Right cardiac atrium (tissue), 5 donors: Measurements from ENCODE around the gene RND2. TPM values are rescaled to one million over a fixed set of nuclear protein-coding genes. Genes with fewer than 3 reads are reported as not detected.
A peak's percentile ranks its signal among the peaks of the same experiment; 100 is the strongest.
"Not testable (repeated sequence)": the region's sequence is repeated elsewhere in the genome, so short reads cannot be mapped to it uniquely, and the experiment has no call there.

Experiments used
- ATAC-seq, 2 donors: fragments of 200-7000 bp; cut with Tn5 transposase; one replicate each; pipeline versions ENCODE4 v1.8.0 to v1.9.1; 2020; ENCODE audit warnings: moderate library complexity in 2 of 2, mild to moderate bottlenecking in 1 of 2
- DNase-seq, 3 donors: peaks; one replicate each; pipeline ENCODE4 v3.0.0-alpha.2; 2020
- H3K27ac ChIP-seq: one replicate; pipeline ENCODE4 v1.5.1; 2013; ENCODE audit warnings: mild to moderate bottlenecking, low read length, control low read depth, moderate library complexity
- H3K27me3 ChIP-seq: one replicate; pipeline ENCODE4 v1.6.1; 2013; ENCODE audit not compliant: control insufficient read depth, insufficient read depth
- H3K4me1 ChIP-seq: one replicate; pipeline ENCODE4 v1.6.1; 2013; ENCODE audit warnings: low read length; ENCODE audit not compliant: control insufficient read depth, insufficient read depth
- H3K4me3 ChIP-seq: one replicate; pipeline ENCODE4 v1.5.1; 2013; ENCODE audit warnings: low read length, control low read depth
- H3K9me3 ChIP-seq: one replicate; pipeline ENCODE4 v1.6.1; 2013; ENCODE audit warnings: low read length; ENCODE audit not compliant: control insufficient read depth
- WGBS: extraction: QIAGEN DNeasy Blood & Tissue Kit; methylation state at CpG from one replicate; pipeline ENCODE4 v1.1.7; 2013; 5-methylcytosine and 5-hydroxymethylcytosine counted together
- intact Hi-C, 4 donors: fragments of 100-400 bp; cut with DNase I; formaldehyde crosslinking; loops; one replicate each; pipeline versions ENCODE4 v1.11.0 to v1.14.0; 2022 to 2023
- long read RNA-seq, 4 donors: library from polyadenylated mRNA; unstranded; transcript quantifications; one replicate each; pipeline ENCODE4 v2.0.0, GENCODE V29; 2020 to 2021
- polyA plus RNA-seq: library from polyadenylated mRNA; stranded (reverse); fragments of 200-250 nt; gene quantifications from one replicate; pipeline ENCODE4 v1.2.3, GENCODE V29; 2013
- total RNA-seq, 4 donors: library from RNA; stranded (reverse); fragmentation: NEBNext Ultra II Directional; extraction: Animal tissue kit (Norgen Biotek cat#: 25700); gene quantifications; one replicate each; pipeline ENCODE4 v1.2.1, GENCODE V29; 2021
- donor health status: healthy with polysubstance abuse.
- donor health status: DM: no; HTN: yes; CAD: no.
- donor health status: DM: no; HTN: no; CAD: no.
- donor health status: DM: no; HTN: yes; CAD: no; lungs with severe emphysema.
- donor health status: DM: yes; HTN: yes; CAD: no.

Gene RND2
- total RNA-seq, result 1 to 10 TPM; 2.9 to 5.3 (median 4.2) TPM
- 3.2 TPM for polyA plus RNA-seq
- long read RNA-seq, donor 1, full-length matches to known transcripts, result 18 of 20 reads
- long read RNA-seq, donor 1, partial matches to known transcripts, result 0 of 20 reads
- long read RNA-seq, donor 1, other reads (novel, unspliced or antisense), result 2 of 20 reads
- long read RNA-seq, donor 2, full-length matches to known transcripts, result 9 of 10 reads
- long read RNA-seq, donor 2, partial matches to known transcripts, result 0 of 10 reads
- long read RNA-seq, donor 2, other reads (novel, unspliced or antisense), result 1 of 10 reads
- long read RNA-seq, donor 3, full-length matches to known transcripts, result 1 of 4 reads
- long read RNA-seq, donor 3, partial matches to known transcripts, result 0 of 4 reads
- long read RNA-seq, donor 3, other reads (novel, unspliced or antisense), result 3 of 4 reads
- long read RNA-seq, donor 4, full-length matches to known transcripts, result 8 of 8 reads
- long read RNA-seq, donor 4, partial matches to known transcripts, result 0 of 8 reads
- long read RNA-seq, donor 4, other reads (novel, unspliced or antisense), result 0 of 8 reads

DNA sequence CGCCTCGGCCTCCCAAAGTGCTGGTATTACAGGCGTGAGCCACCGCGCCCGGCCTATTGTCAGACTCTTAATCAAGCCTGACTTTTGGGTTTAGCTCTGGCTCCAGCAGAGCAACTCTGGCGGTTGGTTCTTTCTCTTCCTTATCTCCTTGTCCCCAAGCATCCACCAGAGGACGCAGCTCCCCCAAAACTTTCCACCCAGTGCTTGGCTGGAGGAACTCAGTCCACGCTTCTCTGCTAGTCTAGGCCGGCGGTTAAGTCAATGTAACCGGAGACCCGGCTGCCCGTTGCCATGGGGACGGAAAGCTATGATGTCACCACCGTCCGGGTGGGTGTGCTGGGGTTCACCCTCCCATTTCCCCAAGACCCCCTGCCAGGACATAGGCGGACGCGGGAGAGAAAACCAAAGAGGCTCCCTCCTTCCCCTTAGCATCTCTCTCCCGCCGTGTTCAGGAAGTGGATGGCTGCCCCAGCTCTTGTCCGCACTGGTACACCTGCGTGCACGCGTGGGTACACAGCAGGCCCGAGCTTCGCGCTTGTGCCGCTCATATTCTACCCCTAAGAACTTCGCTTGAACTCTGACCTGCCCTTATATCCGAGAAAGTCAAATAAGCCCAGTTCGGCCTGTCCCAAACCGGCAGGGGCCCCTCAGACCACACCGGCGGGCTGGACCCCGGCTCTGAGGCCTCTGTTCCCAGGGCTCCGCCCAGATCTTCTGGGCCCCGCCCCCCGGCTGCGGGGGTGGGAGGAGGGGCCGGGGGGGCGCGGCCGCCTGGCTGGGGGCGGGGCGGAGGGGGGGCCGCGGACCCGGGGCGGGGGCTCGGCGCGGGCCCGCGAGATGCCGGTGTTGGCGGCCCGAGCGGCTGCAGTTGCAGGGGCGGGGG, at the start of gene RND2:
RND2 (plus strand) TSS at position 825 of the 883 bp plus-strand sequence. CDS start 117 bp downstream, outside the sequence.
- ATAC-seq (peak; percentile 69 to 74), DNase-seq (peak; percentile 93 to 94 (median 93))
- Histone ChIP-seq H3K4me3 (peak within 1 kb of the TSS; percentile 58), H3K4me1 (no peaks in the 10 kb centered on the region), H3K27me3 (no peaks in the 10 kb centered on the region), H3K9me3 (no peaks in the 10 kb centered on the region), H3K27ac (peak within 1 kb of the TSS; percentile 21)
- under 1% methylated on average over 61 of the region's 61 CpGs for WGBS
- intact Hi-C loops, result loop anchor here in 3 of 4 donors (5.0 to 10.0 kb wide), 3 partner anchors 100 to 313 kb away; partner anchors contain the start of genes BRCA1 (in 2 of the 3) and NBR1 (in 1 of the 3)

GRCh38 chr17:42975265-42975664, 49.8 kb upstream of the RND2 start:
- Histone ChIP-seq H3K4me3 (no peak overlapping the region), H3K4me1 (peaks cover 6% of the 10 kb centered on the region), H3K9me3 (no peaks in the 10 kb centered on the region), H3K27me3 (no peaks in the 10 kb centered on the region), H3K27ac (no peak overlapping the region)
- WGBS, result 41% methylated on average over 2 of the region's 2 CpGs
- DNase-seq (no peak), ATAC-seq (no peak)
- intact Hi-C loops, result no loop called here

DNA sequence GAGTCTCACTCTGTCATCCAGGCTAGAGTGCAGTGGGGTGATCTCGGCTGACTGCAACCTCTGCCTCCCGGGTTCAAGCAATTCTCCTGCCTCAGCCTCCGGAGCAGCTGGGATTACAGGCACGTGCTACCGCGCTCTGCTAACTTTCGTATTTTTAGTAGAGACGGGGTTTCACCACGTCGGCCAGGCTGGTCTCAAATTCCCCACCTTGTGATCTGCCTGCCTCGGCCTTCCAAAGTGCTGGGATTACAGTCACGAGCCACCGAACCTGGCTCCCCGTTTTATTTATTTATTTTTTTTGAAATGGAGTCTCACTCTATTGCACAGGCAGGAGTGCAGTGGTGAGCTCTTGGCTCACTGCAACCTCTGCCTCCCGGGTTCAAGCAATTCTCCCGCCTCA, 49.3 kb upstream of the RND2 start:
- H3K27ac ChIP-seq, H3K4me1 ChIP-seq, DNase-seq, H3K4me3 ChIP-seq, H3K27me3 ChIP-seq, intact Hi-C loops, ATAC-seq, H3K9me3 ChIP-seq: not testable (repeated sequence)
- WGBS, result 90% methylated on average over 16 of the region's 16 CpGs

DNA sequence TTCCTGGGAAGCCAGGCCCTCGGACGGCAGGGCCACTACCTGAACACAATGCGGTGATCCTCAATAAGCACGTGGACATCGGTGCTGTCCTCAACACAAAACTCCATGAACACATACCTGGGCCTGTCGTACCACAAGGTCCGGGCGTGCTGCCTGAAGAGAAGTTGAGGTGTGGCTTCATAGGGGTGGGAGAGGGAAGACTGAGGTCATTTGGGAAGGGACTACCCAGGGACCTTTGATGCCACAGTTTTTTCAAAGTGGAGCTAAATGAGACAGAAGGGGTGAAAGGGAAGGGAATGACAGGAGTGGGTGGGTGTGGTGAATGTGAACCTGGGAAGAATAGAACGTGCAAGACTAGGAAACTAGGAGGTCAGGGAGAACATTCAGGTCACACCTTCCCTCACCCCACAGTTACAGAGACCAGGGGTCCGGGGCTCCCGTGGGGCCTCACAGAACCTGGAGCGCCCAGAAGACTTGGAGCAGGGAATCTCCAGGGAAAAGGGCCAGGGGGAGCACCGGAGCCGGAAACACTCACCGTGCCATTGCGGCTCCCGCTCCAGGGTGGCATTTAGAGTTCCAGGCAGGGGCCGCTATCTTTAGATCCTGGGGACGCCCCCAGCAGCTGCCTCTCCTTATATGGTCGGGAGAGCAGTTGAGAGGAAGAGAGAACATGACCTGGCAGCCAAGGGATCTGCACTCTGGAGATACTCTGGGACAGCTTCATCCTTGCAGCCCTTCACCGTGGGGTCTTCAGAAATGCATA, 45.3 kb upstream of the RND2 start, which contains the start of gene PTGES3L:
PTGES3L (minus strand) TSS at position 570 of the 763 bp plus-strand sequence; CDS start at position 543, 27 bp downstream.
- 31% methylated on average over 21 of the region's 21 CpGs for WGBS
- H3K4me3 ChIP-seq, result peak within 1 kb of the TSS; percentile 82
- H3K27ac ChIP-seq, result peak within 1 kb of the TSS; percentile 90
- DNase-seq (peak; percentile 55 to 80 (median 71)), ATAC-seq (peak; percentile 79 to 81)
- no peaks in the 10 kb centered on the region for H3K27me3 ChIP-seq
- H3K4me1 ChIP-seq, result peaks cover 6% of the 10 kb centered on the region
- H3K9me3 ChIP-seq, result no peaks in the 10 kb centered on the region
- intact Hi-C loops, result no loop called here

- Histone ChIP-seq H3K4me1 (peaks cover 6% of the 10 kb centered on the region), H3K27me3 (no peaks in the 10 kb centered on the region), H3K9me3 (no peaks in the 10 kb centered on the region), H3K4me3 (peak within 1 kb of the TSS; percentile 82), H3K27ac (peak within 1 kb of the TSS; percentile 90)
- WGBS, result under 1% methylated on average over 39 of the region's 39 CpGs
- peak; percentile 94 to 95 for ATAC-seq
- intact Hi-C loops, result no loop called here
- peak; percentile 95 to 98 (median 97) for DNase-seq
Observed at GRCh38 chr17:42980274-42980765, 44.7 kb upstream of the RND2 start, which contains the start of gene RUNDC1. TSS of gene RUNDC1 (plus strand) at chr17:42980565. CDS start at chr17:42980577, 12 bp downstream.

GRCh38 chr17:42980766-42981397, 44.1 kb upstream of the RND2 start:
- DNase-seq (peak; percentile 32 to 71 (median 65)), ATAC-seq (peak; percentile 44 to 57)
- Histone ChIP-seq H3K4me1 (peaks cover 6% of the 10 kb centered on the region), H3K27ac (peak overlapping the region; percentile 90), H3K27me3 (no peaks in the 10 kb centered on the region), H3K4me3 (peak overlapping the region; percentile 82), H3K9me3 (no peaks in the 10 kb centered on the region)
- WGBS, result under 1% methylated on average over 67 of the region's 67 CpGs
- intact Hi-C loops, result no loop called here

GRCh38 chr17:42982266-42982665, 42.8 kb upstream of the RND2 start:
- H3K27me3 ChIP-seq, result no peaks in the 10 kb centered on the region
- DNase-seq (no peak), ATAC-seq (no peak)
- no peak overlapping the region for H3K27ac ChIP-seq
- intact Hi-C loops, result no loop called here
- no peaks in the 10 kb centered on the region for H3K9me3 ChIP-seq
- H3K4me3 ChIP-seq, result no peak overlapping the region
- H3K4me1 ChIP-seq, result peaks cover 6% of the 10 kb centered on the region

DNA sequence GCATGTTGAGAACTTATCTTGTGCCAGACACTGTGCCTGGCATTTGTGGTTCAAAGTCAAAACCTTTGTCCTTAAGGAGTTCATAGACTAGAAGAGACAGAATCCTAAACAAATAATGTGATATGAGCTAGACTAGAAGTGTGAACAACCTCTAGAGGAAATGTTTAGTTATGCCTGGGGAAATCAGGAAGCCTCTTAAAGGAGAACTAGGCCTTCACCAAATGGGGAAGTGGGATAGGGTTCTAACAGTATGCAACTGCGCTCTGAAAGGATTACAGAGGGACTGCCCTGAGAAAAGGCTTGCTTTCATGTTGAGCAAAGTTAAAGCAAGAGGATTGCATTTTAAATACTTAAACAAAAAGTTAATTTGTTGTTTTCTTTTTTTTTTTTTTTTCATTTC, 39.8 kb upstream of the RND2 start:
- H3K27ac ChIP-seq, result no peak overlapping the region
- no peaks in the 10 kb centered on the region for H3K4me1 ChIP-seq
- H3K27me3 ChIP-seq, result no peaks in the 10 kb centered on the region
- ATAC-seq (no peak), DNase-seq (no peak)
- H3K4me3 ChIP-seq, result no peak overlapping the region
- no peaks in the 10 kb centered on the region for H3K9me3 ChIP-seq
- intact Hi-C loops, result no loop called here
- WGBS, result 0% methylated on average over 1 of the region's 1 CpG

DNA sequence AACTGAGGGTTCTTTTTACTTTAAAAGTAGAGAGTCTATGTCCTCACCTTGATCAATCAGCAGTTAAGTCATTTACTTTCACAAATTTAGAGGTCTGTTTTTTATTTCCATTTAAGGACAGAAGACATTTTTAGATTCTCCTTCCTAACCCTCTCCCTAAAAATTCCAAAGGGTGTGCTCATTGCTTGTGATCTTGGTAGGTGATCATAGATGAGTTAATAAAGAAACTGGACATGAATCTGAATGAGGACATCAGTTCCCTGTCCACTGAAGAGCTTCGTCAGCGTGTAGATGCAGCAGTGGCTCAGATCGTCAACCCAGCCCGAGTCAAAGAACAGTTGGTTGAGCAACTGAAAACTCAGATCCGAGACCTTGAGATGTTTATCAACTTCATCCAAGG, 35.9 kb upstream of the RND2 start:
- intact Hi-C loops, result no loop called here
- DNase-seq (no peak), ATAC-seq (no peak)
- Histone ChIP-seq H3K27ac (no peak overlapping the region), H3K4me3 (no peak overlapping the region), H3K4me1 (no peaks in the 10 kb centered on the region), H3K9me3 (no peaks in the 10 kb centered on the region), H3K27me3 (no peaks in the 10 kb centered on the region)
- WGBS, result 92% methylated on average over 5 of the region's 5 CpGs
